K562 (cell line): ENCODE measurements around the gene THRSP. TPM values are rescaled to one million over a fixed set of nuclear protein-coding genes. Genes with fewer than 3 reads are reported as not detected.

Experiments
- ATAC-seq: fragments of 200-7000 bp; cut with Tn5 transposase; 3 replicates; pipeline ENCODE4 v1.9.1; 2020; ENCODE audit warnings: moderate library complexity
- BruUV-seq: library from RNA; stranded (reverse); fragments of 400-500 nt; replicated peaks from 2 replicates; lab custom pipeline; 2021; lab: Mats Ljungman, UMichigan
- CTCF ChIA-PET: fragments of 300-600 bp; formaldehyde crosslinking; extraction: SDS; loops from one replicate; lab custom pipeline; 2021; ENCODE audit warnings: low intra/inter-chr PET ratio; lab: Yijun Ruan, JAX
- POLR2A ChIA-PET: fragments of 300-600, 350-650 bp; sonication (Branson Sonifier 250); formaldehyde crosslinking; extraction: SDS; loops from one replicate; lab custom pipeline; 2021; ENCODE audit warnings: antibody characterized with exemption, inconsistent platforms; lab: Yijun Ruan, JAX
- DNase-seq, 4 experiments: peaks; one replicate each; pipeline versions ENCODE4 v3.0.0 to v3.0.0-alpha.2; 2011 to 2018; ENCODE audit warnings: low spot score in 3 of 4, mixed read lengths in 3 of 4; ENCODE audit errors: extremely low read depth in 1 of 4
- FAIRE-seq: peaks from 2 replicates; lab custom pipeline; 2011; peaks lifted over from hg19 to GRCh38; lab: Jason Lieb, UNC
- H2AFZ ChIP-seq: 2 replicates; pipeline ENCODE4 v1.6.0; 2011; ENCODE audit warnings: low read depth, low read length, control low read depth, inconsistent platforms
- H3K27ac ChIP-seq: fragments of 200-600 bp; 3 replicates; pipeline ENCODE4 v1.8.0; 2011; ENCODE audit warnings: low read depth, mild to moderate bottlenecking, control low read depth, inconsistent platforms, low read length, moderate library complexity, mixed read lengths; ENCODE audit errors: extremely low read depth
- H3K27me3 ChIP-seq, 2 experiments: fragments of 300-600 bp in 1 of 2; 2 replicates in 1 of 2; 3 replicates in 1 of 2; pipeline versions ENCODE4 v1.6.0 to v1.8.0; 2011; ENCODE audit warnings: inconsistent platforms in 2 of 2, low read length in 2 of 2, mild to moderate bottlenecking in 1 of 2, mixed read lengths in 1 of 2, moderate library complexity in 1 of 2; ENCODE audit not compliant: control insufficient read depth in 2 of 2, insufficient read depth in 2 of 2
- H3K36me3 ChIP-seq: fragments of 300-600 bp; 3 replicates; pipeline ENCODE4 v1.8.0; 2011; ENCODE audit warnings: mild to moderate bottlenecking, low read length, inconsistent platforms; ENCODE audit not compliant: control insufficient read depth, insufficient read depth
- H3K4me1 ChIP-seq, 2 experiments: fragments of 200-600 bp in 1 of 2; replicated peaks in 1 of 2; 2 replicates in 1 of 2; 3 replicates in 1 of 2; pipeline versions ENCODE4 v1.5.1 to v1.8.0; 2011; ENCODE audit warnings: inconsistent platforms in 2 of 2, low read length in 2 of 2, mild to moderate bottlenecking in 1 of 2, mixed read lengths in 1 of 2, moderate library complexity in 1 of 2; ENCODE audit not compliant: control insufficient read depth in 2 of 2, insufficient read depth in 2 of 2
- H3K4me2 ChIP-seq: 2 replicates; pipeline ENCODE4 v1.6.1; 2011; ENCODE audit warnings: low read length, control low read depth, inconsistent platforms, mixed read lengths; ENCODE audit not compliant: insufficient read depth
- H3K4me3 ChIP-seq: fragments of 200-600 bp; sonication (generic), shearing (Covaris generic); 2 replicates; pipeline ENCODE4 v1.5.1; 2016; ENCODE audit warnings: control low read depth, inconsistent platforms
- H3K79me2 ChIP-seq: fragments of 200-600 bp; 3 replicates; pipeline ENCODE4 v1.8.0; 2011; ENCODE audit warnings: low read length, inconsistent platforms; ENCODE audit not compliant: control insufficient read depth, insufficient read depth
- H3K9ac ChIP-seq, 2 experiments: 2 replicates each; pipeline versions ENCODE4 v1.6.0 to v1.6.1; 2011; ENCODE audit warnings: low read depth in 2 of 2, low read length in 2 of 2, control low read depth in 1 of 2, inconsistent platforms in 1 of 2, mild to moderate bottlenecking in 1 of 2, mixed read lengths in 1 of 2; ENCODE audit not compliant: insufficient read depth in 1 of 2
- H3K9me1 ChIP-seq: one replicate; pipeline ENCODE4 v1.6.0; 2011; ENCODE audit warnings: inconsistent platforms, mild to moderate bottlenecking, low read length, moderate library complexity; ENCODE audit not compliant: control insufficient read depth, insufficient read depth
- H3K9me3 ChIP-seq: replicated peaks from 2 replicates; pipeline ENCODE4 v1.5.1; 2011; ENCODE audit warnings: low read depth, low read length, inconsistent platforms; ENCODE audit not compliant: control insufficient read depth, insufficient read depth
- H4K20me1 ChIP-seq: replicated peaks from 2 replicates; pipeline ENCODE4 v1.6.1; 2011; ENCODE audit warnings: low read length, inconsistent platforms, mixed read lengths; ENCODE audit not compliant: control insufficient read depth, insufficient read depth
- AFF4 ChIP-seq: sonication (generic); formaldehyde crosslinking; IDR thresholded peaks from 2 replicates; pipeline ENCODE4 v1.8.0; 2023; ENCODE audit warnings: mild to moderate bottlenecking, missing genetic modification reagents
- BRD4 ChIP-seq: fragments of 200-600 bp; sonication (generic); IDR thresholded peaks from 2 replicates; pipeline ENCODE4 v1.6.1; 2017; ENCODE audit warnings: inconsistent platforms
- CHCHD3 ChIP-seq: fragments of 250-450 bp; sonication (Bioruptor Pico); IDR thresholded peaks from 2 replicates; pipeline ENCODE4 v2.1.2; 2022; ENCODE audit warnings: mild to moderate bottlenecking
- E2F3 ChIP-seq: fragments of 250-450 bp; sonication (Bioruptor Pico); IDR thresholded peaks from 2 replicates; pipeline ENCODE4 v1.4.0; 2020; ENCODE audit warnings: mild to moderate bottlenecking
- EP300 ChIP-seq: IDR thresholded peaks from 2 replicates; pipeline ENCODE4 v1.6.1; 2012; ENCODE audit warnings: low read length, improper control_type of control experiment
- FUS ChIP-seq: fragments of 200-400 bp; formaldehyde crosslinking; optimal IDR thresholded peaks from 2 replicates; pipeline ENCODE3; 2017; ENCODE audit warnings: low read depth, low read length
- ILK ChIP-seq: fragments of 450-650 bp; IDR thresholded peaks from 2 replicates; pipeline ENCODE4 v1.6.1; 2016; ENCODE audit warnings: missing genetic modification characterization, low read depth, mild to moderate bottlenecking, missing compliant biosample characterization, moderate library complexity, borderline replicate concordance
- KLF6 ChIP-seq: fragments of 250-450 bp; sonication (Bioruptor Pico); IDR thresholded peaks from 2 replicates; pipeline ENCODE4 v1.4.0; 2020; ENCODE audit warnings: mild to moderate bottlenecking, moderate library complexity, borderline replicate concordance
- MLLT1 ChIP-seq, 2 experiments: fragments of 450-650 bp; IDR thresholded peaks; 2 replicates each; pipeline ENCODE4 v1.6.1; 2016
- MTF1 ChIP-seq: fragments of 250-450 bp; sonication (Bioruptor Pico); IDR thresholded peaks from 2 replicates; pipeline ENCODE4 v1.9.0; 2021; ENCODE audit warnings: moderate library complexity, mild to moderate bottlenecking, inconsistent platforms, borderline replicate concordance
- NR2C2 ChIP-seq, 2 experiments: fragments of 200-800 bp in 1 of 2; sonication (Bioruptor generic) in 1 of 2; sonication (generic) in 1 of 2; formaldehyde crosslinking in 1 of 2; IDR thresholded peaks; 2 replicates each; pipeline versions ENCODE4 v1.6.1 to v1.8.0; 2016 to 2022; ENCODE audit warnings: mild to moderate bottlenecking in 1 of 2, missing compliant biosample characterization in 1 of 2, missing genetic modification characterization in 1 of 2, missing genetic modification reagents in 1 of 2
- PCBP1 ChIP-seq: fragments of 200-400 bp; formaldehyde crosslinking; IDR thresholded peaks from 2 replicates; pipeline ENCODE4 v1.6.1; 2018; ENCODE audit warnings: mild to moderate bottlenecking, low read depth, low read length; ENCODE audit not compliant: poor library complexity, severe bottlenecking
- TBL1XR1 ChIP-seq, 2 experiments: IDR thresholded peaks; 2 replicates each; pipeline ENCODE4 v1.6.1; 2012; ENCODE audit warnings: improper control_type of control experiment in 2 of 2, low read length in 2 of 2, mild to moderate bottlenecking in 1 of 2
- XRCC5 ChIP-seq: fragments of 200-400 bp; formaldehyde crosslinking; IDR thresholded peaks from 2 replicates; pipeline ENCODE4 v1.6.1; 2017; ENCODE audit warnings: low read depth, mild to moderate bottlenecking, low read length
- YBX1 ChIP-seq: fragments of 450-650 bp; IDR thresholded peaks from 2 replicates; pipeline ENCODE4 v1.7.1; 2016; ENCODE audit warnings: mild to moderate bottlenecking
- ZNF766 ChIP-seq: fragments of 200-800 bp; sonication (Bioruptor generic); conservative IDR thresholded peaks from 2 replicates; pipeline ENCODE4 v1.6.1; 2016; ENCODE audit warnings: missing genetic modification characterization, missing compliant biosample characterization
- WGBS: fragments of 100-300 bp; shearing (Covaris generic); methylation state at CpG from one replicate; pipeline ENCODE4 v1.1.6; 2016; ENCODE audit warnings: low coverage, mixed read lengths; ENCODE audit not compliant: insufficient coverage; ENCODE audit errors: missing lambda C conversion rate; 5-methylcytosine and 5-hydroxymethylcytosine counted together
- in situ Hi-C: fragments of 300-500 bp; cut with MboI; formaldehyde crosslinking; loops from 4 replicates; pipeline ENCODE4 v1.15.0; 2018; ENCODE audit warnings: inconsistent platforms, mixed read lengths
- intact Hi-C: fragments of 100-400 bp; cut with micrococcal nuclease; formaldehyde crosslinking; loops from 2 replicates; pipeline ENCODE4 v1.14.2; 2022
- polyA plus RNA-seq, 8 experiments: library from polyadenylated mRNA; depleted of rRNA in 4 of 8; stranded (reverse) in 5 of 8; unstranded in 3 of 8; fragments of >200 nt; fragmentation: Nextera tagmentation in 2 of 8; fragmentation: Illumina TruSeq in 1 of 8; extraction: Ambion mirVana in 2 of 8; extraction: Trizol in 1 of 8; gene quantifications; 2 replicates each; pipeline versions ENCODE4 v1.2.1 to v1.2.3, GENCODE V29; 2011 to 2014; ENCODE audit warnings: inconsistent platforms in 1 of 8, missing spikeins in 1 of 8
- total RNA-seq, 7 experiments: library from RNA; depleted of rRNA in 6 of 7; stranded (reverse); fragments of >200 nt in 6 of 7; fragmentation: Illumina TruSeq in 2 of 7; extraction: Trizol in 2 of 7; gene quantifications; 2 replicates each; pipeline versions ENCODE4 v1.2.1 to v1.2.3, GENCODE V29; 2011 to 2021; ENCODE audit warnings: low replicate concordance in 1 of 7
- TF ChIP-seq, protein P1 (sequence below): fragments of 200-800 bp; sonication (Bioruptor generic); IDR thresholded peaks from 2 replicates; pipeline ENCODE4 v1.6.1; 2017; ENCODE audit warnings: missing genetic modification characterization, missing compliant biosample characterization

The THRSP gene
- total and polyA plus RNA-seq, 9 of the 15 experiments (the other 6 are each of a cell fraction or from before 2014, with no cell fraction given) = 0.23 to 0.56 (median 0.31) TPM; not detected in 2

DNA sequence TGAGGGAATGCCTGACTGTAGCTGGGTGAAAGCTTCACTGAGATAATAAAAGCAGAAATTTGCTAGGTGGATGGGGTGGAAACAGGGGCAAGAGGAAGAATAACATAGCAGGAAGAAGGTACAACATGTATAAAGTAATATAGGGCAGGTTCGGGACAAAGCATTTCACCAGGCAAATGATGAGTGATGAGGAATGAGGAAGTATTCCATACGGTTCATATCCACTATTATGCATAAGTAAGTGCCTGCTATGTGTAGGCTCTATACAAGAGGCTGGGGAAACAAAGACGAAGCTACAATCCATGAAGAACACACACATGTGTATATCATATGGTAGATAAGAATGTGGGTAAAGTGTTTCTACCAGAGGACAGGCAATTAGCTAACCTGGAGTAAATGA is 8.1 kb downstream of the THRSP start:
- no TSS peak for BruUV-seq
- intact Hi-C loops = no loop called here
- Histone ChIP-seq H3K36me3 (peaks cover 69% of the 10 kb centered on the region), H3K9ac (no peak overlapping the region), H3K9me1 (no peaks in the 10 kb centered on the region), H3K4me1 (peaks cover 0 to 15% of the 10 kb centered on the region in 2 experiments; a peak in 3 of 5 replicates), H4K20me1 (no peaks in the 10 kb centered on the region; the same call in 1 of the 2 replicates), H3K27me3 (no peaks in the 10 kb centered on the region), H2AFZ (no peak overlapping the region), H3K79me2 (peaks cover 55% of the 10 kb centered on the region), H3K4me2 (no peak overlapping the region), H3K4me3 (no peak overlapping the region), H3K9me3 (no peaks in the 10 kb centered on the region), H3K27ac (no peak overlapping the region)
- ChIA-PET POLR2A (interaction anchor here (1.2 kb wide), 1 partner anchor 10 kb away, joined by 4 read pairs; no protein-coding TSS in a partner anchor), CTCF (interaction anchor here (0.5 kb wide), 1 partner anchor 312 kb away, joined by 3 read pairs; no protein-coding TSS in a partner anchor)
- no peak for FAIRE-seq
- ATAC-seq = no peak
- DNase-seq = no peak
- in situ Hi-C loops = no loop called here
- 75% methylated on average over 3 of the region's 3 CpGs for WGBS
- TF ChIP-seq MTF1 (CRISPR knock-in tag) (no peak), NR2C2 (CRISPR knock-in tag; IDR thresholded peaks at IDR 0.05) (no peak), NR2C2 (tag; IDR thresholded peaks at IDR 0.05) (no peak), XRCC5 (no peak), ILK (tag) (no peak), EP300 (no peak), KLF6 (CRISPR knock-in tag) (no peak), BRD4 (no peak), E2F3 (CRISPR knock-in tag) (no peak), CHCHD3 (no peak), MLLT1 (IDR thresholded peaks at IDR 0.05) (no peak), TBL1XR1 (IDR thresholded peaks at IDR 0.05; ENCODE audit: low read length in 2 of 2) (no peak), FUS (no peak), AFF4 (CRISPR knock-in tag) (no peak), PCBP1 (no peak), ZNF766 (CRISPR knock-in tag) (no peak), YBX1 (no peak)
- TF ChIP-seq, protein P1, sequence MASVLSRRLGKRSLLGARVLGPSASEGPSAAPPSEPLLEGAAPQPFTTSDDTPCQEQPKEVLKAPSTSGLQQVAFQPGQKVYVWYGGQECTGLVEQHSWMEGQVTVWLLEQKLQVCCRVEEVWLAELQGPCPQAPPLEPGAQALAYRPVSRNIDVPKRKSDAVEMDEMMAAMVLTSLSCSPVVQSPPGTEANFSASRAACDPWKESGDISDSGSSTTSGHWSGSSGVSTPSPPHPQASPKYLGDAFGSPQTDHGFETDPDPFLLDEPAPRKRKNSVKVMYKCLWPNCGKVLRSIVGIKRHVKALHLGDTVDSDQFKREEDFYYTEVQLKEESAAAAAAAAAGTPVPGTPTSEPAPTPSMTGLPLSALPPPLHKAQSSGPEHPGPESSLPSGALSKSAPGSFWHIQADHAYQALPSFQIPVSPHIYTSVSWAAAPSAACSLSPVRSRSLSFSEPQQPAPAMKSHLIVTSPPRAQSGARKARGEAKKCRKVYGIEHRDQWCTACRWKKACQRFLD (CRISPR knock-in tag) = no peak
